HG03135 (cell line): ENCODE data around the gene UBTD2.
"Not testable (repeated sequence)": the region's sequence is repeated elsewhere in the genome, so short reads cannot be mapped to it uniquely, and the experiment has no call there.

Source experiments
- ATAC-seq: cut with Tn5 transposase; IDR thresholded peaks from one replicate; pipeline ENCODE4 v1.9.1; 2021; ENCODE audit warnings: mild to moderate bottlenecking, moderate library complexity; ENCODE audit not compliant: unreplicated experiment

Gene UBTD2

GRCh38 chr5:172199446-172199845 lies 84.1 kb downstream of the UBTD2 start:
- ATAC-seq: no peak

GRCh38 chr5:172197775-172198174 lies 85.8 kb downstream of the UBTD2 start:
- not testable (repeated sequence) for ATAC-seq

GRCh38 chr5:172194985-172195774 lies 88.4 kb downstream of the UBTD2 start:
- no peak for ATAC-seq

- no peak for ATAC-seq
These were observed 89.7 kb downstream of the UBTD2 start, which contains the start of gene EFCAB9 for GRCh38 chr5:172193872-172194271. Gene EFCAB9 (plus strand): TSS chr5:172194172. CDS start chr5:172194173, 1 bp downstream.

GRCh38 chr5:172189693-172190296 lies 93.8 kb downstream of the UBTD2 start:
- no peak for ATAC-seq

- ATAC-seq: no peak
These were observed 94.5 kb downstream of the UBTD2 start for GRCh38 chr5:172188893-172189692.

GRCh38 chr5:172188033-172188892 lies 95.3 kb downstream of the UBTD2 start, which contains the start of gene STK10:
Gene STK10 (minus strand): TSS chr5:172188224. CDS start chr5:172188042, 182 bp downstream.
- peak; percentile 72 for ATAC-seq

- ATAC-seq: peak; percentile 14
These were observed 96.2 kb downstream of the UBTD2 start for GRCh38 chr5:172187118-172188032.

- no peak for ATAC-seq
These were observed 97.4 kb downstream of the UBTD2 start for GRCh38 chr5:172186114-172186695.

GRCh38 chr5:172185096-172185461 lies 98.5 kb downstream of the UBTD2 start:
- no peak for ATAC-seq

GRCh38 chr5:172183881-172184280 lies 99.7 kb downstream of the UBTD2 start:
- ATAC-seq: no peak

- ATAC-seq: no peak
These were observed 101.3 kb downstream of the UBTD2 start for GRCh38 chr5:172182291-172182690.

- no peak for ATAC-seq
These were observed 102.6 kb downstream of the UBTD2 start for GRCh38 chr5:172180936-172181335.

- no peak for ATAC-seq
These were observed 104.3 kb downstream of the UBTD2 start for GRCh38 chr5:172178991-172179989.

- ATAC-seq: no peak
These were observed 105.1 kb downstream of the UBTD2 start for GRCh38 chr5:172178301-172178987.

GRCh38 chr5:172177176-172177575 lies 106.4 kb downstream of the UBTD2 start:
- no peak for ATAC-seq

GRCh38 chr5:172175263-172175719 lies 108.3 kb downstream of the UBTD2 start:
- no peak for ATAC-seq
